ENCODE results near the gene SCG2. TPM values are rescaled to one million over a fixed set of nuclear protein-coding genes. Genes with fewer than 3 reads are reported as not detected.
"Not testable (repeated sequence)": the region's sequence is repeated elsewhere in the genome, so short reads cannot be mapped to it uniquely, and the experiment has no call there.

Gene SCG2
- total RNA-seq, 3 donors from 2014 or later (not counting 1 experiment from before 2014, with no cell fraction given): 0.13 TPM; not detected in 2

GRCh38 chr2:223594259-223594658 lies 7.9 kb downstream of the SCG2 start:
- WGBS (ENCODE audit: insufficient coverage): 75% methylated on average over 2 of the region's 2 CpGs
- TF ChIP-seq CTCF (IDR thresholded peaks at IDR 0.05): no peak
- H3K27me3 ChIP-seq (ENCODE audit: control insufficient read depth, insufficient read depth, low read length): no peaks in the 10 kb centered on the region
- Mint-ChIP-seq H3K9me3 (peaks cover 3 to 7% of the 10 kb centered on the region in 2 donors), H3K4me3 (no peak overlapping the region), H3K27me3 (ENCODE audit: low read depth in 2 of 2) (no peaks in the 10 kb centered on the region), H3K36me3 (no peaks in the 10 kb centered on the region), H3K27ac (no peak overlapping the region), H3K4me1 (no peaks in the 10 kb centered on the region)
- H3K9me3 ChIP-seq (ENCODE audit: control insufficient read depth, insufficient read depth, low read length): no peaks in the 10 kb centered on the region
- DNase-seq (no peak), ATAC-seq (no peak)
- H3K4me3 ChIP-seq (ENCODE audit: low read length): no peak overlapping the region
- no peak overlapping the region for H3K27ac ChIP-seq (ENCODE audit: low read length)
- intact Hi-C loops (cut with micrococcal nuclease): no loop called here
- no peaks in the 10 kb centered on the region for H3K36me3 ChIP-seq (ENCODE audit: control insufficient read depth, insufficient read depth, low read length)
- no peaks in the 10 kb centered on the region for H3K4me1 ChIP-seq (ENCODE audit: control insufficient read depth, insufficient read depth, low read length)

- H3K27ac ChIP-seq (ENCODE audit: low read length); H3K36me3 Mint-ChIP-seq; DNase-seq; H3K27me3 ChIP-seq (ENCODE audit: control insufficient read depth, insufficient read depth, low read length); H3K36me3 ChIP-seq (ENCODE audit: control insufficient read depth, insufficient read depth, low read length); ATAC-seq; H3K27me3 Mint-ChIP-seq (ENCODE audit: low read depth in 2 of 2); intact Hi-C loops (cut with micrococcal nuclease); H3K4me1 Mint-ChIP-seq; H3K27ac Mint-ChIP-seq; H3K4me3 ChIP-seq (ENCODE audit: low read length); H3K9me3 ChIP-seq (ENCODE audit: control insufficient read depth, insufficient read depth, low read length); H3K9me3 Mint-ChIP-seq; H3K4me1 ChIP-seq (ENCODE audit: control insufficient read depth, insufficient read depth, low read length); H3K4me3 Mint-ChIP-seq: not testable (repeated sequence)
- no CpG with 5 or more reads among the region's 1 CpG for WGBS (ENCODE audit: insufficient coverage)
Measured at GRCh38 chr2:223592689-223593088, 9.5 kb downstream of the SCG2 start.

GRCh38 chr2:223591596-223591995 lies 10.6 kb downstream of the SCG2 start:
- no peak overlapping the region for H3K27ac ChIP-seq (ENCODE audit: low read length)
- TF ChIP-seq CTCF (IDR thresholded peaks at IDR 0.05): no peak
- no peaks in the 10 kb centered on the region for H3K9me3 ChIP-seq (ENCODE audit: control insufficient read depth, insufficient read depth, low read length)
- 97% methylated on average over 1 of the region's 1 CpG for WGBS (ENCODE audit: insufficient coverage)
- Mint-ChIP-seq H3K4me3 (no peak overlapping the region), H3K27me3 (ENCODE audit: low read depth in 2 of 2) (no peaks in the 10 kb centered on the region), H3K9me3 (peaks cover 3% of the 10 kb centered on the region in 2 donors), H3K36me3 (no peaks in the 10 kb centered on the region), H3K27ac (no peak overlapping the region), H3K4me1 (no peaks in the 10 kb centered on the region)
- H3K4me1 ChIP-seq (ENCODE audit: control insufficient read depth, insufficient read depth, low read length): no peaks in the 10 kb centered on the region
- DNase-seq: no peak
- no peak overlapping the region for H3K4me3 ChIP-seq (ENCODE audit: low read length)
- no peaks in the 10 kb centered on the region for H3K27me3 ChIP-seq (ENCODE audit: control insufficient read depth, insufficient read depth, low read length)
- no peak for ATAC-seq
- intact Hi-C loops (cut with micrococcal nuclease): no loop called here
- H3K36me3 ChIP-seq (ENCODE audit: control insufficient read depth, insufficient read depth, low read length): no peaks in the 10 kb centered on the region

- Mint-ChIP-seq H3K4me1 (no peaks in the 10 kb centered on the region), H3K27ac (no peak overlapping the region), H3K36me3 (no peaks in the 10 kb centered on the region), H3K27me3 (ENCODE audit: low read depth in 2 of 2) (no peaks in the 10 kb centered on the region), H3K9me3 (peaks cover 3% of the 10 kb centered on the region in 2 donors), H3K4me3 (no peak overlapping the region)
- H3K36me3 ChIP-seq (ENCODE audit: control insufficient read depth, insufficient read depth, low read length): no peaks in the 10 kb centered on the region
- H3K9me3 ChIP-seq (ENCODE audit: control insufficient read depth, insufficient read depth, low read length): no peaks in the 10 kb centered on the region
- no peaks in the 10 kb centered on the region for H3K4me1 ChIP-seq (ENCODE audit: control insufficient read depth, insufficient read depth, low read length)
- intact Hi-C loops (cut with micrococcal nuclease): no loop called here
- H3K4me3 ChIP-seq (ENCODE audit: low read length): no peak overlapping the region
- DNase-seq (no peak), ATAC-seq (no peak)
- no peak for TF ChIP-seq CTCF (IDR thresholded peaks at IDR 0.05)
- no peaks in the 10 kb centered on the region for H3K27me3 ChIP-seq (ENCODE audit: control insufficient read depth, insufficient read depth, low read length)
- no peak overlapping the region for H3K27ac ChIP-seq (ENCODE audit: low read length)
Measured at GRCh38 chr2:223590964-223591363, 11.2 kb downstream of the SCG2 start.

All from natural killer cell (primary cell).